ENCODE data around the gene MB21D2.
"Not testable (repeated sequence)": the region's sequence is repeated elsewhere in the genome, so short reads cannot be mapped to it uniquely, and the experiment has no call there.

Gene MB21D2

GRCh38 chr3:192917404-192918274 lies at the start of gene MB21D2:
MB21D2 (minus strand) TSS chr3:192917856; CDS start chr3:192917840, 16 bp downstream.
- peak; percentile 51 to 57 for DNase-seq

- not testable (repeated sequence) for DNase-seq
Observed at GRCh38 chr3:192964959-192965719, 47.5 kb upstream of the MB21D2 start.

- DNase-seq = no peak
Observed at GRCh38 chr3:192959773-192960172, 42.1 kb upstream of the MB21D2 start.

GRCh38 chr3:192958219-192958872 lies 40.7 kb upstream of the MB21D2 start:
- DNase-seq = no peak

GRCh38 chr3:192957441-192958021 lies 39.9 kb upstream of the MB21D2 start:
- no peak for DNase-seq

- no peak for DNase-seq
Observed at GRCh38 chr3:192953926-192954325, 36.3 kb upstream of the MB21D2 start.

GRCh38 chr3:192947421-192947820 lies 29.8 kb upstream of the MB21D2 start:
- DNase-seq = no peak

GRCh38 chr3:192943393-192943792 lies 25.7 kb upstream of the MB21D2 start:
- DNase-seq = no peak

GRCh38 chr3:192942625-192943024 lies 25.0 kb upstream of the MB21D2 start:
- no peak for DNase-seq

GRCh38 chr3:192940129-192940528 lies 22.5 kb upstream of the MB21D2 start:
- no peak for DNase-seq

GRCh38 chr3:192935441-192935840 lies 17.8 kb upstream of the MB21D2 start:
- DNase-seq = no peak

- DNase-seq = no peak
Observed at GRCh38 chr3:192933779-192934460, 16.3 kb upstream of the MB21D2 start.

GRCh38 chr3:192933259-192933658 lies 15.6 kb upstream of the MB21D2 start:
- no peak for DNase-seq

- DNase-seq = no peak
Observed at GRCh38 chr3:192931825-192932224, 14.2 kb upstream of the MB21D2 start.

GRCh38 chr3:192930577-192930976 lies 12.9 kb upstream of the MB21D2 start:
- no peak for DNase-seq

- no peak for DNase-seq
Observed at GRCh38 chr3:192929755-192930547, 12.3 kb upstream of the MB21D2 start.

GRCh38 chr3:192929146-192929545 lies 11.5 kb upstream of the MB21D2 start:
- DNase-seq = no peak

- no peak for DNase-seq
Observed at GRCh38 chr3:192928720-192929119, 11.1 kb upstream of the MB21D2 start.

GRCh38 chr3:192928016-192928415 lies 10.4 kb upstream of the MB21D2 start:
- no peak for DNase-seq

GRCh38 chr3:192927016-192927415 lies 9.4 kb upstream of the MB21D2 start:
- no peak for DNase-seq

- DNase-seq = no peak
Observed at GRCh38 chr3:192923731-192924130, 6.1 kb upstream of the MB21D2 start.

- no peak for DNase-seq
Observed at GRCh38 chr3:192921793-192922192, 4.1 kb upstream of the MB21D2 start.

Data from activated CD4-positive, alpha-beta T cell treated with anti-CD3 and anti-CD28 coated beads, Interleukin-2, amount 50 U/mL, for 4 hours (primary cell).